ENCODE results near the gene LCLAT1. TPM values are rescaled to one million over a fixed set of nuclear protein-coding genes. Genes with fewer than 3 reads are reported as not detected.

The LCLAT1 gene
- total and polyA plus RNA-seq, 2 donors (not counting 1 experiment from before 2014, with no cell fraction given), result 5.1 to 21.9 TPM

- Histone ChIP-seq H2AFZ (ENCODE audit: insufficient read depth, low read depth, low read length, poor library complexity, severe bottlenecking) (no peak overlapping the region), H4K20me1 (ENCODE audit: control insufficient read depth, insufficient read depth, low read length, poor library complexity, severe bottlenecking) (no peaks in the 10 kb centered on the region), H3K27me3 (replicated peaks in 1 of 4; ENCODE audit: control extremely low read depth in 1 of 4, control insufficient read depth in 3 of 4, insufficient read depth in 4 of 4, low read length in 3 of 4) (peaks cover 0 to 8% (median 0%) of the 10 kb centered on the region in 4 experiments), H3K4me2 (replicated peaks; ENCODE audit: low read depth, low read length, poor library complexity, severe bottlenecking) (no peak overlapping the region), H3K36me3 (replicated peaks in 1 of 2; ENCODE audit: control extremely low read depth in 1 of 2, control insufficient read depth in 1 of 2, extremely low read depth in 1 of 2, insufficient read depth in 2 of 2, low read length in 1 of 2) (no peaks in the 10 kb centered on the region), H3K4me1 (ENCODE audit: control insufficient read depth in 2 of 2, insufficient read depth in 2 of 2, low read length in 2 of 2) (no peaks in the 10 kb centered on the region), H3K4me3 (ENCODE audit: control extremely low read depth in 1 of 5, extremely low read depth in 1 of 5, insufficient read depth in 1 of 5, low read depth in 2 of 5, low read length in 4 of 5) (no peak overlapping the region), H3K27ac (ENCODE audit: low read length in 2 of 2) (no peak overlapping the region), H3K9me3 (ENCODE audit: control extremely low read depth in 1 of 3, control insufficient read depth in 2 of 3, insufficient read depth in 1 of 3, low read length in 2 of 3) (no peaks in the 10 kb centered on the region), H3K9ac (ENCODE audit: low read length) (no peak overlapping the region), H3K79me2 (ENCODE audit: control insufficient read depth, insufficient read depth, low read length) (no peaks in the 10 kb centered on the region)
- TF ChIP-seq, protein P1, sequence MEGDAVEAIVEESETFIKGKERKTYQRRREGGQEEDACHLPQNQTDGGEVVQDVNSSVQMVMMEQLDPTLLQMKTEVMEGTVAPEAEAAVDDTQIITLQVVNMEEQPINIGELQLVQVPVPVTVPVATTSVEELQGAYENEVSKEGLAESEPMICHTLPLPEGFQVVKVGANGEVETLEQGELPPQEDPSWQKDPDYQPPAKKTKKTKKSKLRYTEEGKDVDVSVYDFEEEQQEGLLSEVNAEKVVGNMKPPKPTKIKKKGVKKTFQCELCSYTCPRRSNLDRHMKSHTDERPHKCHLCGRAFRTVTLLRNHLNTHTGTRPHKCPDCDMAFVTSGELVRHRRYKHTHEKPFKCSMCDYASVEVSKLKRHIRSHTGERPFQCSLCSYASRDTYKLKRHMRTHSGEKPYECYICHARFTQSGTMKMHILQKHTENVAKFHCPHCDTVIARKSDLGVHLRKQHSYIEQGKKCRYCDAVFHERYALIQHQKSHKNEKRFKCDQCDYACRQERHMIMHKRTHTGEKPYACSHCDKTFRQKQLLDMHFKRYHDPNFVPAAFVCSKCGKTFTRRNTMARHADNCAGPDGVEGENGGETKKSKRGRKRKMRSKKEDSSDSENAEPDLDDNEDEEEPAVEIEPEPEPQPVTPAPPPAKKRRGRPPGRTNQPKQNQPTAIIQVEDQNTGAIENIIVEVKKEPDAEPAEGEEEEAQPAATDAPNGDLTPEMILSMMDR (IDR thresholded peaks at IDR 0.05), result no peak
- no peak for TF ChIP-seq EZH2 (IDR thresholded peaks at IDR 0.05; ENCODE audit: borderline replicate concordance, insufficient read depth, low read depth, low read length, poor library complexity, severe bottlenecking)
- H3K27ac Mint-ChIP-seq, result no peak overlapping the region
- H3K9me3 Mint-ChIP-seq (ENCODE audit: insufficient read depth), result no peaks in the 10 kb centered on the region
- intact Hi-C loops (cut with micrococcal nuclease), result no loop called here
- DNase-seq (no peak), ATAC-seq (ENCODE audit: low read depth) (no peak)
- WGBS (ENCODE audit: insufficient coverage), result 85% methylated on average over 4 of the region's 5 CpGs
- no peak overlapping the region for H3K4me3 Mint-ChIP-seq
- no peaks in the 10 kb centered on the region for H3K4me1 Mint-ChIP-seq
- H3K27me3 Mint-ChIP-seq, result peaks cover 5% of the 10 kb centered on the region
- POLR2A ChIA-PET, result no interaction called here
- CTCF ChIA-PET, result interaction anchor here (1.3 kb wide), 1 partner anchor 41 kb away, joined by 3 read pairs; no protein-coding TSS in a partner anchor
Observed at GRCh38 chr2:30655660-30656059, 208.6 kb downstream of the LCLAT1 start.

DNA sequence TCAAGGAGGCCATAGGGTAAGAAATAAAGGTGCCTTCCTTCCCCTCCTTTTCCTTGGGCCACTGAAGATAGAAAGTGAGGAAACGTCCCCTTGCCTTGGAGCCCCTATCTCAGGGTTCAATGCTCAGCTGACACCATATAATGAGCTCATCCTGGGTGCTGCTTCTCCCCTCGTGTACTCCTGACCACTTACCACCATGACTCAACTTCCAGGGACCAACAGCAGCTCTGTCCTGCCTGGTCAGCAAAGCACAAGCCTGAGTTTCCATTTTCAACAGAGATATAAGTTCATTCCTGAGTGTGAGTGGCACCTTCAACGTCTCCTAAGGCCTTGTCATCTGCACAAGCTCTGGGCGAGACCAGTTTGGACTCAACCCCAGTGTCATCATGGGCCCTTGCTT is 209.0 kb downstream of the LCLAT1 start:
- WGBS (ENCODE audit: insufficient coverage), result 73% methylated on average over 4 of the region's 4 CpGs
- Histone ChIP-seq H3K9me3 (ENCODE audit: control extremely low read depth in 1 of 3, control insufficient read depth in 2 of 3, insufficient read depth in 1 of 3, low read length in 2 of 3) (no peaks in the 10 kb centered on the region), H3K4me3 (ENCODE audit: control extremely low read depth in 1 of 5, extremely low read depth in 1 of 5, insufficient read depth in 1 of 5, low read depth in 2 of 5, low read length in 4 of 5) (no peak overlapping the region), H4K20me1 (ENCODE audit: control insufficient read depth, insufficient read depth, low read length, poor library complexity, severe bottlenecking) (no peaks in the 10 kb centered on the region), H3K27me3 (replicated peaks in 1 of 4; ENCODE audit: control extremely low read depth in 1 of 4, control insufficient read depth in 3 of 4, insufficient read depth in 4 of 4, low read length in 3 of 4) (peaks cover 0 to 11% (median 0%) of the 10 kb centered on the region in 4 experiments), H2AFZ (ENCODE audit: insufficient read depth, low read depth, low read length, poor library complexity, severe bottlenecking) (no peak overlapping the region), H3K36me3 (replicated peaks in 1 of 2; ENCODE audit: control extremely low read depth in 1 of 2, control insufficient read depth in 1 of 2, extremely low read depth in 1 of 2, insufficient read depth in 2 of 2, low read length in 1 of 2) (no peaks in the 10 kb centered on the region), H3K4me2 (replicated peaks; ENCODE audit: low read depth, low read length, poor library complexity, severe bottlenecking) (no peak overlapping the region), H3K79me2 (ENCODE audit: control insufficient read depth, insufficient read depth, low read length) (no peaks in the 10 kb centered on the region), H3K4me1 (ENCODE audit: control insufficient read depth in 2 of 2, insufficient read depth in 2 of 2, low read length in 2 of 2) (no peaks in the 10 kb centered on the region), H3K9ac (ENCODE audit: low read length) (no peak overlapping the region), H3K27ac (ENCODE audit: low read length in 2 of 2) (no peak overlapping the region)
- Mint-ChIP-seq H3K9me3 (ENCODE audit: insufficient read depth) (no peaks in the 10 kb centered on the region), H3K27me3 (peaks cover 5% of the 10 kb centered on the region), H3K4me1 (no peaks in the 10 kb centered on the region), H3K4me3 (no peak overlapping the region), H3K27ac (no peak overlapping the region)
- intact Hi-C loops (cut with micrococcal nuclease), result no loop called here
- no peak for ATAC-seq (ENCODE audit: low read depth)
- ChIA-PET POLR2A (no interaction called here), CTCF (interaction anchor here (1.3 kb wide), 1 partner anchor 41 kb away, joined by 3 read pairs; no protein-coding TSS in a partner anchor)
- DNase-seq, result no peak
- no peak for TF ChIP-seq EZH2 (IDR thresholded peaks at IDR 0.05; ENCODE audit: borderline replicate concordance, insufficient read depth, low read depth, low read length, poor library complexity, severe bottlenecking)
- TF ChIP-seq, protein P1 (IDR thresholded peaks at IDR 0.05), result no peak

Data from B cell (primary cell).